IMR-90 (cell line): ENCODE measurements around the gene D2HGDH. TPM values are rescaled to one million over a fixed set of nuclear protein-coding genes. Genes with fewer than 3 reads are reported as not detected.

Source experiments
- ATAC-seq: fragments of 200-7000 bp; cut with Tn5 transposase; 2 replicates; pipeline ENCODE4 v1.9.1; 2020; ENCODE audit warnings: low read depth, mild to moderate bottlenecking, moderate library complexity
- BruUV-seq: library from RNA; stranded (reverse); fragments of 400-500 nt; replicated peaks from 2 replicates; lab custom pipeline; 2021; lab: Mats Ljungman, UMichigan
- CTCF ChIA-PET: fragments of 300-600 bp; formaldehyde crosslinking; extraction: SDS; loops from one replicate; lab custom pipeline; 2021; ENCODE audit warnings: antibody characterized with exemption; lab: Yijun Ruan, JAX
- POLR2A ChIA-PET: fragments of 300-600 bp; sonication (Branson Sonifier 250); formaldehyde crosslinking; loops from one replicate; lab custom pipeline; 2022; ENCODE audit warnings: antibody characterized with exemption; ENCODE audit not compliant: unreplicated experiment; lab: Charles Lee
- DNase-seq: peaks from one replicate; pipeline ENCODE4 v3.0.0; 2013
- H2AFZ ChIP-seq: replicated peaks from 2 replicates; pipeline ENCODE3; 2013; ENCODE audit warnings: low read length, mild to moderate bottlenecking; ENCODE audit not compliant: poor library complexity
- H2AK5ac ChIP-seq: 2 replicates; pipeline ENCODE4 v1.6.1; 2013; ENCODE audit warnings: low read depth, low read length, inconsistent platforms
- H2AK9ac ChIP-seq: replicated peaks from 2 replicates; pipeline ENCODE3; 2013; ENCODE audit warnings: mild to moderate bottlenecking, low read depth, low read length, moderate library complexity; ENCODE audit not compliant: poor library complexity
- H2BK120ac ChIP-seq: 2 replicates; pipeline ENCODE4 v1.6.1; 2013; ENCODE audit warnings: low read depth, low read length, inconsistent platforms
- H2BK15ac ChIP-seq: 3 replicates; pipeline ENCODE4 v1.6.1; 2013; ENCODE audit warnings: low read depth, low read length, inconsistent platforms
- H2BK20ac ChIP-seq: 2 replicates; pipeline ENCODE4 v1.6.1; 2013; ENCODE audit warnings: low read depth, mild to moderate bottlenecking, inconsistent platforms, low read length, moderate library complexity
- H2BK5ac ChIP-seq: 2 replicates; pipeline ENCODE4 v1.6.1; 2013; ENCODE audit warnings: mild to moderate bottlenecking, low read depth, low read length, inconsistent platforms; ENCODE audit not compliant: poor library complexity, severe bottlenecking
- H3K14ac ChIP-seq: replicated peaks from 2 replicates; pipeline ENCODE4 v1.6.1; 2013; ENCODE audit warnings: low read depth, low read length, inconsistent platforms
- H3K18ac ChIP-seq: 2 replicates; pipeline ENCODE4 v1.6.1; 2013; ENCODE audit warnings: low read depth, low read length, control low read depth
- H3K23ac ChIP-seq: 2 replicates; pipeline ENCODE4 v1.6.1; 2013; ENCODE audit warnings: low read depth, low read length, inconsistent platforms
- H3K27ac ChIP-seq: 2 replicates; pipeline ENCODE4 v1.5.1; 2013; ENCODE audit warnings: mild to moderate bottlenecking, control low read depth, low read length; ENCODE audit not compliant: insufficient read depth
- H3K27me3 ChIP-seq: 2 replicates; pipeline ENCODE4 v1.6.1; 2013; ENCODE audit warnings: low read length; ENCODE audit not compliant: control insufficient read depth, insufficient read depth
- H3K36me3 ChIP-seq: 2 replicates; pipeline ENCODE4 v1.6.1; 2013; ENCODE audit warnings: low read length, mixed read lengths; ENCODE audit not compliant: control insufficient read depth, insufficient read depth
- H3K4ac ChIP-seq: 2 replicates; pipeline ENCODE4 v1.6.1; 2013; ENCODE audit warnings: low read depth, low read length, inconsistent platforms
- H3K4me1 ChIP-seq: 2 replicates; pipeline ENCODE4 v1.6.1; 2013; ENCODE audit warnings: low read length, mixed read lengths; ENCODE audit not compliant: control insufficient read depth, insufficient read depth
- H3K4me2 ChIP-seq: 2 replicates; pipeline ENCODE4 v1.6.1; 2013; ENCODE audit warnings: low read depth, mild to moderate bottlenecking, control low read depth, low read length, moderate library complexity
- H3K4me3 ChIP-seq: 2 replicates; pipeline ENCODE4 v1.5.1; 2013; ENCODE audit warnings: low read depth, mild to moderate bottlenecking, control low read depth, low read length, moderate library complexity; ENCODE audit not compliant: insufficient read depth
- H3K56ac ChIP-seq: 2 replicates; pipeline ENCODE4 v1.6.1; 2013; ENCODE audit warnings: low read length, inconsistent platforms; ENCODE audit not compliant: insufficient read depth; ENCODE audit errors: extremely low read depth
- H3K79me1 ChIP-seq, 2 experiments: 2 replicates each; pipeline ENCODE4 v1.6.1; 2013; ENCODE audit warnings: low read length in 2 of 2, inconsistent platforms in 1 of 2, low read depth in 1 of 2
- H3K9ac ChIP-seq: 2 replicates; pipeline ENCODE4 v1.6.1; 2013; ENCODE audit warnings: low read depth, low read length, control low read depth
- H3K9me1 ChIP-seq: 2 replicates; pipeline ENCODE4 v1.6.1; 2013; ENCODE audit warnings: low read length, inconsistent platforms; ENCODE audit not compliant: insufficient read depth
- H3K9me3 ChIP-seq: 2 replicates; pipeline ENCODE4 v1.6.1; 2013; ENCODE audit warnings: low read length; ENCODE audit not compliant: control insufficient read depth, insufficient read depth
- H4K20me1 ChIP-seq: 2 replicates; pipeline ENCODE4 v1.6.1; 2013; ENCODE audit warnings: low read length, inconsistent platforms; ENCODE audit not compliant: insufficient read depth
- H4K5ac ChIP-seq: 2 replicates; pipeline ENCODE4 v1.6.1; 2013; ENCODE audit warnings: mild to moderate bottlenecking, low read depth, low read length, control low read depth
- H4K8ac ChIP-seq, 2 experiments: 2 replicates each; pipeline ENCODE4 v1.6.1; 2013; ENCODE audit warnings: low read depth in 2 of 2, low read length in 2 of 2, control low read depth in 1 of 2, inconsistent platforms in 1 of 2
- H4K91ac ChIP-seq: 2 replicates; pipeline ENCODE4 v1.6.1; 2013; ENCODE audit warnings: low read depth, low read length, inconsistent platforms; ENCODE audit not compliant: insufficient read depth
- BHLHE40 ChIP-seq: fragments of 150-350 bp; IDR thresholded peaks from 2 replicates; pipeline ENCODE4 v1.6.1; 2016; ENCODE audit warnings: mild to moderate bottlenecking, low read depth, low read length
- CEBPB ChIP-seq: IDR thresholded peaks from 2 replicates; pipeline ENCODE4 v1.6.1; 2012; ENCODE audit warnings: low read depth, low read length, improper control_type of control experiment
- CHD1 ChIP-seq: IDR thresholded peaks from 2 replicates; pipeline ENCODE4 v1.6.1; 2012; ENCODE audit warnings: low read depth, low read length, improper control_type of control experiment
- FOS ChIP-seq: fragments of 150-350 bp; IDR thresholded peaks from 2 replicates; pipeline ENCODE4 v1.6.1; 2016; ENCODE audit warnings: low read depth, low read length
- MAFK ChIP-seq: IDR thresholded peaks from 2 replicates; pipeline ENCODE4 v1.6.1; 2012; ENCODE audit warnings: low read depth, low read length, improper control_type of control experiment
- MAZ ChIP-seq: IDR thresholded peaks from 2 replicates; pipeline ENCODE4 v1.6.1; 2012; ENCODE audit warnings: low read depth, mild to moderate bottlenecking, low read length, improper control_type of control experiment, moderate library complexity, borderline replicate concordance
- MXI1 ChIP-seq: IDR thresholded peaks from 2 replicates; pipeline ENCODE4 v1.6.1; 2012; ENCODE audit warnings: low read depth, mild to moderate bottlenecking, low read length, moderate library complexity, borderline replicate concordance
- NFE2L2 ChIP-seq: fragments of 150-350 bp; IDR thresholded peaks from 2 replicates; pipeline ENCODE4 v1.6.1; 2016; ENCODE audit warnings: low read depth, mild to moderate bottlenecking, low read length
- POLR2A ChIP-seq: IDR thresholded peaks from 2 replicates; pipeline ENCODE4 v1.6.1; 2012; ENCODE audit warnings: mild to moderate bottlenecking, low read depth, low read length
- RAD21 ChIP-seq: IDR thresholded peaks from 2 replicates; pipeline ENCODE4 v1.6.1; 2012; ENCODE audit warnings: low read length, improper control_type of control experiment
- RCOR1 ChIP-seq: IDR thresholded peaks from 2 replicates; pipeline ENCODE4 v1.6.1; 2012; ENCODE audit warnings: mild to moderate bottlenecking, low read length, improper control_type of control experiment; ENCODE audit not compliant: insufficient replicate concordance
- RFX5 ChIP-seq: IDR thresholded peaks from 2 replicates; pipeline ENCODE4 v1.8.0; 2012; ENCODE audit warnings: low read depth, mild to moderate bottlenecking, low read length, moderate library complexity
- SMC3 ChIP-seq: fragments of 150-350 bp; IDR thresholded peaks from 2 replicates; pipeline ENCODE4 v1.6.1; 2016; ENCODE audit warnings: low read depth, mild to moderate bottlenecking, antibody characterized with exemption, low read length, moderate library complexity
- WGBS, 2 experiments: methylation state at CpG; one replicate each; pipeline versions ENCODE4 v1.1.5 to v1.1.7; 2013; ENCODE audit warnings: missing lambda C conversion rate in 2 of 2; ENCODE audit not compliant: insufficient read length in 1 of 2; ENCODE audit errors: extremely low coverage in 2 of 2; 5-methylcytosine and 5-hydroxymethylcytosine counted together
- dilution Hi-C: fragments of 300-500 bp; cut with HindIII; formaldehyde crosslinking; loops from one replicate; pipeline ENCODE4 v1.14.3; 2018; ENCODE audit warnings: low sequenced_read_pairs; ENCODE audit not compliant: unreplicated experiment
- in situ Hi-C: fragments of 300-500 bp; cut with MboI; formaldehyde crosslinking; loops from 3 replicates; pipeline ENCODE4 v1.14.3; 2019; ENCODE audit warnings: low sequenced_read_pairs, inconsistent platforms, mixed read lengths
- intact Hi-C: fragments of 100-400 bp; cut with micrococcal nuclease; formaldehyde crosslinking; loops from 2 replicates; pipeline ENCODE4 v1.10.0; 2022
- polyA plus RNA-seq, 3 experiments: library from polyadenylated mRNA; depleted of rRNA; stranded (reverse); fragments of >200 nt; gene quantifications; 2 replicates each; pipeline ENCODE4 v1.2.3, GENCODE V29; 2012; ENCODE audit warnings: low replicate concordance in 1 of 3
- total RNA-seq: library from RNA; depleted of rRNA; stranded (reverse); fragments of >200 nt; gene quantifications from 2 replicates; pipeline ENCODE4 v1.2.3, GENCODE V29; 2012
- TF ChIP-seq, protein P1 (sequence below): fragments of 150-350 bp; IDR thresholded peaks from 2 replicates; pipeline ENCODE4 v1.6.1; 2017; ENCODE audit warnings: mild to moderate bottlenecking, antibody characterized with exemption, low read length, low read depth
- TF ChIP-seq, protein P2 (sequence below): fragments of 150-350 bp; IDR thresholded peaks from 2 replicates; pipeline ENCODE4 v1.6.1; 2016; ENCODE audit warnings: low read depth, mild to moderate bottlenecking, low read length, moderate library complexity, borderline replicate concordance
- TF ChIP-seq, protein P3 (sequence below): conservative IDR thresholded peaks from 2 replicates; pipeline ENCODE4 v1.5.1; 2012; ENCODE audit warnings: mild to moderate bottlenecking, low read depth, low read length, improper control_type of control experiment

The D2HGDH gene
- total and polyA plus RNA-seq, 2 of the 4 experiments (the other 2 are of a cell fraction) = 6.3 to 22.1 TPM

DNA sequence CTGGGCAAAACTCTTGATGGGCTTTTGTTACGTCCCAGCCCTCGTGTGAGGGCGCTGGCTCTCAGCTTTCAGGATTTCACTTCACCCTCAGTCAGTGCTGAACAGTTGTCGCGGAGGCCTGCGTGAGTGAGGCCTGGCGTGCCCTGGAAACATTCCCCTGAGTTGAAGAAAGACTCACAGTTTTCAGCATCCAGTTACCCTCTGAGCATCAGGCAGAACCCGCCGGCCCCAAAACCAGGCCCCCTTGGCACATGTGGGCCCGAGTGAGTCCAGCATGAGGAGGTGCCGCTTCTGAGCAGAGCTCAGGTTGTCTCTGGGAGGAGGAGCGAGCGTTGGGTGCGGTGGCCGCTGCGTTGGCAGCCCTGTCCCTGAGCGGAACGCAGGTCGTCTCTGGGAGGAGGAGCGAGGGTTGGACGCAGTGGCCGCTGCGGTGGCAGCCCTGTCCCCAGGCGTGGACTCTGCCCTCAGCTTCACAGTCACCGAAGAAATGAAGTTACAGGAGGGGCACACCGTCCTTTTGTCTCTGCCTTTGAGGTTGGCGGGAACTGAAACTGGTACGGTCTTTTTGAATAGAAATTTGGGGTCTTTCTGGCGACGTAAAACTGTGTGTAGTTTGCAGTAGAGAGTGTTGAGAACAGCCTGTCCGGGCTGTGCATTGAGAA lies 74.4 kb downstream of the D2HGDH start, which contains the start of gene NEU4:
Gene NEU4 (plus strand): TSS at position 473 of the 662 bp plus-strand sequence. CDS start 5,292 bp downstream, outside the sequence.
- DNase-seq (no peak), ATAC-seq (no peak)
- intact Hi-C loops (no loop called here), dilution Hi-C loops (no loop called here), in situ Hi-C loops (no loop called here)
- H3K79me1 ChIP-seq = no peaks in the 10 kb centered on the region
- peaks cover 6% of the 10 kb centered on the region; the same call in 1 of the 2 replicates for H3K4me1 ChIP-seq
- H4K20me1 ChIP-seq = no peaks in the 10 kb centered on the region
- H4K8ac ChIP-seq = no peak within 1 kb of the TSS
- no peaks in the 10 kb centered on the region for H3K36me3 ChIP-seq
- no peak within 1 kb of the TSS for H3K4me2 ChIP-seq
- no peaks in the 10 kb centered on the region for H3K9me3 ChIP-seq
- no peak within 1 kb of the TSS for H2AK5ac ChIP-seq
- H4K5ac ChIP-seq = no peak within 1 kb of the TSS
- no peak within 1 kb of the TSS for H3K9ac ChIP-seq
- WGBS, 2 experiments = 77% methylated on average over 26 of the region's 31 CpGs; no CpG with 5 or more reads in 1 of the 2 experiments
- no peak within 1 kb of the TSS for H3K14ac ChIP-seq
- no peak within 1 kb of the TSS for H3K4me3 ChIP-seq
- no peak within 1 kb of the TSS for H2AK9ac ChIP-seq
- ChIA-PET CTCF (no interaction called here), POLR2A (no interaction called here)
- no peak within 1 kb of the TSS for H2BK15ac ChIP-seq
- peak within 1 kb of the TSS; percentile 49 for H2AFZ ChIP-seq
- no peak within 1 kb of the TSS for H2BK120ac ChIP-seq
- H3K9me1 ChIP-seq = no peaks in the 10 kb centered on the region
- no peak within 1 kb of the TSS for H3K56ac ChIP-seq
- no peak within 1 kb of the TSS for H3K18ac ChIP-seq
- no peak within 1 kb of the TSS for H3K23ac ChIP-seq
- H3K27me3 ChIP-seq = peaks cover 23% of the 10 kb centered on the region
- no peak within 1 kb of the TSS for H3K4ac ChIP-seq
- H3K27ac ChIP-seq = no peak within 1 kb of the TSS
- no peak within 1 kb of the TSS for H4K91ac ChIP-seq
- BruUV-seq = no TSS peak
- TF ChIP-seq BHLHE40 (no peak), RAD21 (no peak), MAZ (no peak), RCOR1 (no peak), POLR2A (no peak), SMC3 (no peak), MXI1 (no peak), NFE2L2 (no peak), FOS (no peak), RFX5 (no peak), CHD1 (no peak), CEBPB (no peak), MAFK (no peak)
- TF ChIP-seq, protein P1, sequence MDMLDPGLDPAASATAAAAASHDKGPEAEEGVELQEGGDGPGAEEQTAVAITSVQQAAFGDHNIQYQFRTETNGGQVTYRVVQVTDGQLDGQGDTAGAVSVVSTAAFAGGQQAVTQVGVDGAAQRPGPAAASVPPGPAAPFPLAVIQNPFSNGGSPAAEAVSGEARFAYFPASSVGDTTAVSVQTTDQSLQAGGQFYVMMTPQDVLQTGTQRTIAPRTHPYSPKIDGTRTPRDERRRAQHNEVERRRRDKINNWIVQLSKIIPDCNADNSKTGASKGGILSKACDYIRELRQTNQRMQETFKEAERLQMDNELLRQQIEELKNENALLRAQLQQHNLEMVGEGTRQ = no peak
- TF ChIP-seq, protein P2, sequence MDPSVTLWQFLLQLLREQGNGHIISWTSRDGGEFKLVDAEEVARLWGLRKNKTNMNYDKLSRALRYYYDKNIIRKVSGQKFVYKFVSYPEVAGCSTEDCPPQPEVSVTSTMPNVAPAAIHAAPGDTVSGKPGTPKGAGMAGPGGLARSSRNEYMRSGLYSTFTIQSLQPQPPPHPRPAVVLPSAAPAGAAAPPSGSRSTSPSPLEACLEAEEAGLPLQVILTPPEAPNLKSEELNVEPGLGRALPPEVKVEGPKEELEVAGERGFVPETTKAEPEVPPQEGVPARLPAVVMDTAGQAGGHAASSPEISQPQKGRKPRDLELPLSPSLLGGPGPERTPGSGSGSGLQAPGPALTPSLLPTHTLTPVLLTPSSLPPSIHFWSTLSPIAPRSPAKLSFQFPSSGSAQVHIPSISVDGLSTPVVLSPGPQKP = no peak
- TF ChIP-seq, protein P3, sequence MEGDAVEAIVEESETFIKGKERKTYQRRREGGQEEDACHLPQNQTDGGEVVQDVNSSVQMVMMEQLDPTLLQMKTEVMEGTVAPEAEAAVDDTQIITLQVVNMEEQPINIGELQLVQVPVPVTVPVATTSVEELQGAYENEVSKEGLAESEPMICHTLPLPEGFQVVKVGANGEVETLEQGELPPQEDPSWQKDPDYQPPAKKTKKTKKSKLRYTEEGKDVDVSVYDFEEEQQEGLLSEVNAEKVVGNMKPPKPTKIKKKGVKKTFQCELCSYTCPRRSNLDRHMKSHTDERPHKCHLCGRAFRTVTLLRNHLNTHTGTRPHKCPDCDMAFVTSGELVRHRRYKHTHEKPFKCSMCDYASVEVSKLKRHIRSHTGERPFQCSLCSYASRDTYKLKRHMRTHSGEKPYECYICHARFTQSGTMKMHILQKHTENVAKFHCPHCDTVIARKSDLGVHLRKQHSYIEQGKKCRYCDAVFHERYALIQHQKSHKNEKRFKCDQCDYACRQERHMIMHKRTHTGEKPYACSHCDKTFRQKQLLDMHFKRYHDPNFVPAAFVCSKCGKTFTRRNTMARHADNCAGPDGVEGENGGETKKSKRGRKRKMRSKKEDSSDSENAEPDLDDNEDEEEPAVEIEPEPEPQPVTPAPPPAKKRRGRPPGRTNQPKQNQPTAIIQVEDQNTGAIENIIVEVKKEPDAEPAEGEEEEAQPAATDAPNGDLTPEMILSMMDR = no peak
- no peak within 1 kb of the TSS for H2BK5ac ChIP-seq
- no peak within 1 kb of the TSS for H2BK20ac ChIP-seq
